Gastroesophageal sphincter (tissue), 4 donors: ENCODE data around the gene NAT9. TPM values are rescaled to one million over a fixed set of nuclear protein-coding genes. Genes with fewer than 3 reads are reported as not detected.
A peak's percentile ranks its signal among the peaks of the same experiment; 100 is the strongest.

Experiments used
- ATAC-seq: fragments of 150-250 bp; one replicate; pipeline ENCODE4 v1.9.1; 2016; ENCODE audit warnings: mild to moderate bottlenecking, moderate library complexity
- H3K27ac ChIP-seq, 4 donors: fragments of 200-600 bp; sonication (generic) in 3 of 4; 1 replicate in 3 of 4; 2 replicates in 1 of 4; pipeline ENCODE4 v1.5.1; 2016 to 2019
- H3K27me3 ChIP-seq: fragments of 200-600 bp; sonication (generic); one replicate; pipeline ENCODE4 v1.5.1; 2019
- H3K36me3 ChIP-seq, 2 donors: fragments of 200-600 bp; sonication (generic); one replicate each; pipeline ENCODE4 v1.5.1; 2019; ENCODE audit warnings: control low read depth in 1 of 2
- H3K4me1 ChIP-seq, 3 donors: fragments of 200-600 bp; sonication (generic); 1 replicate in 2 of 3; 2 replicates in 1 of 3; pipeline ENCODE4 v1.5.1; 2016 to 2019; ENCODE audit warnings: control low read depth in 2 of 3
- H3K4me3 ChIP-seq, 2 donors: fragments of 200-600 bp; sonication (generic); one replicate each; pipeline ENCODE4 v1.5.1; 2019; ENCODE audit warnings: mild to moderate bottlenecking in 1 of 2, moderate library complexity in 1 of 2
- H3K9me3 ChIP-seq, 3 donors: fragments of 200-600 bp; sonication (generic); one replicate each; pipeline ENCODE4 v1.5.1; 2017 to 2019; ENCODE audit warnings: control low read depth in 2 of 3
- CTCF ChIP-seq, 4 experiments: fragments of 200-600 bp in 2 of 4; fragments of 450-650 bp in 2 of 4; sonication (generic) in 1 of 4; IDR thresholded peaks; one replicate each; pipeline ENCODE4 v1.5.1; 2017 to 2019; ENCODE audit warnings: antibody characterized with exemption in 4 of 4, mild to moderate bottlenecking in 2 of 4, moderate library complexity in 2 of 4
- EP300 ChIP-seq: sonication (generic); formaldehyde crosslinking; IDR thresholded peaks from one replicate; pipeline ENCODE4 v1.6.1; 2017; ENCODE audit warnings: antibody characterized with exemption, mild to moderate bottlenecking
- POLR2A ChIP-seq, 2 donors: fragments of 450-650 bp; IDR thresholded peaks; one replicate each; pipeline ENCODE4 v1.6.1; 2017; ENCODE audit warnings: antibody characterized with exemption in 2 of 2, mild to moderate bottlenecking in 2 of 2, moderate library complexity in 1 of 2
- POLR2AphosphoS5 ChIP-seq: sonication (generic); formaldehyde crosslinking; IDR thresholded peaks from one replicate; pipeline ENCODE4 v1.6.1; 2017; ENCODE audit warnings: antibody characterized with exemption
- whole genome bisulfite sequencing, 2 donors: methylation state at CpG; one replicate each; pipeline ENCODE4 v1.1.5; 2018; ENCODE audit warnings: low coverage in 1 of 2; 5-methylcytosine and 5-hydroxymethylcytosine counted together
- total RNA-seq, 4 donors: library from RNA; depleted of rRNA; stranded (reverse); fragments of >200 nt; gene quantifications; one replicate each; pipeline ENCODE4 v1.1.0, GENCODE V29; 2016

Gene NAT9
- total RNA-seq, 4 donors from 2014 or later, result 21.7 to 34.7 (median 26.3) TPM

DNA sequence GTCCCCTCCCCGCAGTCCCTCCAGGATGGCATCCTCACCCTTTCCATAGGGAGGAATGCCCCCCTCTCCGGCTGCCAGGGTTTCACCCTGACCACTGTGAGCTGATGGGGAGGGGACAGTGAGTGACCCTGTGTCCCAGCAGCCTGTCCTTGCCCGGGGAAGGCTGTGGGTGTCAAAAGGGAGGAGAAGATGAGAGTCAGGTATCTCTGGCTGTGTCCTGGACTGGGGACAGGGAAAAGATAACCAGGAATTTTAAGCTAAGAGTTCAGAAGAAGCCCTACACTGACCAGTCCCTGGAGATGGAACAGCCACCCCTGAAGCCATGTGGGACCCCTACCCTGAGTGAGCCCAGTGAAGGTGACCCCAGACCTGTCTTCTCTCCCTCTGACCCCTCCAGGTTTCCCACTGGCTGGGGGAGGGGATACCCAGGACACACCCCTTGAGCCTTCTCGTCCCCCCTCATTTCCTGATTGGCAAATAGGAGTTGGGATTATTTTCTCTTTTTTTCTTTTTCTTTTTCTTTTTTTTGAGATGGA lies 11.3 kb downstream of the NAT9 start:
- Histone ChIP-seq H3K27me3 (peaks cover 8% of the 10 kb centered on the region), H3K36me3 (peaks cover 0 to 15% of the 10 kb centered on the region in 2 donors), H3K9me3 (no peaks in the 10 kb centered on the region), H3K4me1 (peaks cover 0 to 52% (median 7%) of the 10 kb centered on the region in 3 donors), H3K4me3 (no peak overlapping the region), H3K27ac (no peak overlapping the region)
- whole genome bisulfite sequencing, 2 donors, result 100% methylated on average over 1 of the region's 4 CpGs; no CpG with 5 or more reads in 1 of the 2 donors
- no peak for ATAC-seq
- TF ChIP-seq EP300 (no peak), CTCF (IDR thresholded peaks at IDR 0.05) (no peak), POLR2AphosphoS5 (no peak), POLR2A (IDR thresholded peaks at IDR 0.05) (no peak)

- Histone ChIP-seq H3K4me3 (no peak overlapping the region), H3K27ac (no peak overlapping the region), H3K27me3 (peaks cover 8% of the 10 kb centered on the region), H3K9me3 (no peaks in the 10 kb centered on the region), H3K36me3 (peaks cover 0 to 4% of the 10 kb centered on the region in 2 donors), H3K4me1 (peaks cover 0 to 63% (median 11%) of the 10 kb centered on the region in 3 donors)
- TF ChIP-seq POLR2A (IDR thresholded peaks at IDR 0.05) (no peak), EP300 (no peak)
- WGBS, 2 donors, result 33% methylated on average over 4 of the region's 16 CpGs; no CpG with 5 or more reads in 1 of the 2 donors
- no peak for ATAC-seq
These were observed 12.4 kb downstream of the NAT9 start for GRCh38 chr17:74763565-74764387.

DNA sequence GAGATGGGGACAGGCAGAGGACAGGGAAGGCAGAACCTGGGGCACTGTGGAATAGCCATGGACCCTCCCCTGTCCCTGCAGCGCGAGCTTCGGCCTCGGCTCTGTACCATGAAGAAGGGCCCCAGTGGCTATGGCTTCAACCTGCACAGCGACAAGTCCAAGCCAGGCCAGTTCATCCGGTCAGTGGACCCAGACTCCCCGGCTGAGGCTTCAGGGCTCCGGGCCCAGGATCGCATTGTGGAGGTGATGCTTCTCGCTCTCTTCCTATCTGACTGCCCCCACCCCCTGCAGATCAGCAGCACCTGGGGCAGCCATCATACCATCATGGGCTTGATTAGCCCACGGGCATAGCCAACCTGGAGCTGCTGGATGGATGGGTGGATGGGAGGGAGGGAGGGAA lies 14.2 kb downstream of the NAT9 start:
- no peaks in the 10 kb centered on the region for H3K9me3 ChIP-seq
- H3K4me3 ChIP-seq, result no peak overlapping the region
- WGBS, 2 donors, result 87% methylated on average over 3 of the region's 11 CpGs; no CpG with 5 or more reads in 1 of the 2 donors
- H3K27ac ChIP-seq, result no peak overlapping the region
- ATAC-seq, result no peak
- H3K27me3 ChIP-seq, result peaks cover 8% of the 10 kb centered on the region
- peaks cover 0 to 3% of the 10 kb centered on the region in 2 donors for H3K36me3 ChIP-seq
- H3K4me1 ChIP-seq, result peaks cover 0 to 65% (median 24%) of the 10 kb centered on the region in 3 donors
- TF ChIP-seq POLR2A (IDR thresholded peaks at IDR 0.05) (no peak), CTCF (IDR thresholded peaks at IDR 0.05) (no peak), EP300 (no peak), POLR2AphosphoS5 (no peak)

DNA sequence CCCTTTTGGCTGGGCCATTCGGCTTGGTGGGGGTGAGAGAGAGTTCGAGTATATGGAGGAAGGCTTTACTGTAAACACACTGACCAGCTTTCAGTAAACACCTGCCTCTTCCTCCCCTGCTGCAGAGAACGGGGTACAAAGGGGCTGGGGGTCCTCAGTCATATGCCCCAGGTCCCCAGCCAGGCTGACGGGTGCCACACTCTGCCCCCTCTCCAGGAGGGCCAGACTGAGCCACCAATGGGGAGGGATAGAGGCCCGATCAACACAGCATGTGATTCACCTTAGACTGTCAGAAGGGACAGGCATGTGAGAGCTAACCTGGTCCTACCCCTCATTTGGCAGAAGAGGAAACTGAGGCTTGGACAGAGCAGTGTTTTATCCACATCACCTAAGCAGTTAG lies 14.7 kb downstream of the NAT9 start:
- no peak for TF ChIP-seq CTCF (IDR thresholded peaks at IDR 0.05)
- no peak for TF ChIP-seq POLR2A (IDR thresholded peaks at IDR 0.05)
- no peak for TF ChIP-seq POLR2AphosphoS5
- no peak for TF ChIP-seq EP300
- Histone ChIP-seq H3K4me1 (peaks cover 0 to 65% (median 24%) of the 10 kb centered on the region in 3 donors), H3K36me3 (peaks cover 0 to 3% of the 10 kb centered on the region in 2 donors), H3K9me3 (no peaks in the 10 kb centered on the region), H3K27ac (peak overlapping the region in 2 of 4 donors; percentile 38 to 49), H3K27me3 (peaks cover 8% of the 10 kb centered on the region), H3K4me3 (no peak overlapping the region)
- ATAC-seq, result no peak
- WGBS, 2 donors, result 40% methylated on average over 2 of the region's 5 CpGs; no CpG with 5 or more reads in 1 of the 2 donors

- H3K27me3 ChIP-seq, result peaks cover 8% of the 10 kb centered on the region
- peaks cover 0 to 65% (median 24%) of the 10 kb centered on the region in 3 donors for H3K4me1 ChIP-seq
- H3K36me3 ChIP-seq, result peaks cover 0 to 3% of the 10 kb centered on the region in 2 donors
- no peak for TF ChIP-seq EP300
- no peak for TF ChIP-seq POLR2AphosphoS5
- TF ChIP-seq CTCF (IDR thresholded peaks at IDR 0.05), result no peak
- no peak for TF ChIP-seq POLR2A (IDR thresholded peaks at IDR 0.05)
- H3K9me3 ChIP-seq, result no peaks in the 10 kb centered on the region
- WGBS, 2 donors, result 33 to 87% methylated on average over 1 to 5 of the region's 7 CpGs
- ATAC-seq, result no peak
- peak overlapping the region in 3 of 4 donors; percentile 10 to 49 (median 38) for H3K27ac ChIP-seq
- H3K4me3 ChIP-seq, result no peak overlapping the region
These were observed 15.6 kb downstream of the NAT9 start for GRCh38 chr17:74760404-74761105.
